ENCODE measurements around the gene FYB1. TPM values are rescaled to one million over a fixed set of nuclear protein-coding genes. Genes with fewer than 3 reads are reported as not detected.

FYB1 gene
- total and polyA plus RNA-seq, 2 donors (not counting 1 experiment from before 2014, with no cell fraction given): 1.3 to 1.4 TPM

GRCh38 chr5:39228596-39228995 is 9.2 kb upstream of the FYB1 start:
- Mint-ChIP-seq H3K9me3 (ENCODE audit: insufficient read depth) (no peaks in the 10 kb centered on the region), H3K27me3 (peaks cover 3% of the 10 kb centered on the region), H3K4me1 (no peaks in the 10 kb centered on the region), H3K27ac (no peak overlapping the region), H3K4me3 (no peak overlapping the region)
- intact Hi-C loops (cut with micrococcal nuclease): no loop called here
- H3K4me1 ChIP-seq (ENCODE audit: control insufficient read depth in 2 of 2, insufficient read depth in 2 of 2, low read length in 2 of 2): no peaks in the 10 kb centered on the region
- TF ChIP-seq CTCF (IDR thresholded peaks at IDR 0.05): no peak
- TF ChIP-seq EZH2 (IDR thresholded peaks at IDR 0.05; ENCODE audit: borderline replicate concordance, insufficient read depth, low read depth, low read length, poor library complexity, severe bottlenecking): no peak
- ChIA-PET CTCF (interaction anchor here (2.4 kb wide), 1 partner anchor 10 kb away, joined by 17 read pairs; no protein-coding TSS in a partner anchor), POLR2A (no interaction called here)
- no peaks in the 10 kb centered on the region for H4K20me1 ChIP-seq (ENCODE audit: control insufficient read depth, insufficient read depth, low read length, poor library complexity, severe bottlenecking)
- no peaks in the 10 kb centered on the region for H3K27me3 ChIP-seq (replicated peaks in 1 of 4; ENCODE audit: control extremely low read depth in 1 of 4, control insufficient read depth in 3 of 4, insufficient read depth in 4 of 4, low read length in 3 of 4)
- H3K9me3 ChIP-seq (ENCODE audit: control extremely low read depth in 1 of 3, control insufficient read depth in 2 of 3, insufficient read depth in 1 of 3, low read length in 2 of 3): no peaks in the 10 kb centered on the region
- H3K36me3 ChIP-seq (replicated peaks in 1 of 2; ENCODE audit: control extremely low read depth in 1 of 2, control insufficient read depth in 1 of 2, extremely low read depth in 1 of 2, insufficient read depth in 2 of 2, low read length in 1 of 2): no peaks in the 10 kb centered on the region
- no peak overlapping the region for H3K27ac ChIP-seq (ENCODE audit: low read length in 2 of 2)
- H3K4me3 ChIP-seq (ENCODE audit: control extremely low read depth in 1 of 5, extremely low read depth in 1 of 5, insufficient read depth in 1 of 5, low read depth in 2 of 5, low read length in 4 of 5): no peak overlapping the region
- WGBS (ENCODE audit: insufficient coverage): no CpG with 5 or more reads among the region's 3 CpGs
- DNase-seq: no peak
- H3K4me2 ChIP-seq (replicated peaks; ENCODE audit: low read depth, low read length, poor library complexity, severe bottlenecking): no peak overlapping the region
- no peak overlapping the region for H3K9ac ChIP-seq (ENCODE audit: low read length)
- no peak for ATAC-seq (ENCODE audit: low read depth)
- no peaks in the 10 kb centered on the region for H3K79me2 ChIP-seq (ENCODE audit: control insufficient read depth, insufficient read depth, low read length)
- H2AFZ ChIP-seq (ENCODE audit: insufficient read depth, low read depth, low read length, poor library complexity, severe bottlenecking): no peak overlapping the region

GRCh38 chr5:39226558-39226957 is 7.2 kb upstream of the FYB1 start:
- no peak overlapping the region for H3K4me3 ChIP-seq (ENCODE audit: control extremely low read depth in 1 of 5, extremely low read depth in 1 of 5, insufficient read depth in 1 of 5, low read depth in 2 of 5, low read length in 4 of 5)
- ChIA-PET CTCF (interaction anchor here (1.5 to 1.6 kb wide), 2 partner anchors 9 to 56 kb away, joined by 3 to 16 read pairs; no protein-coding TSS in a partner anchor), POLR2A (no interaction called here)
- no peak overlapping the region for H3K4me3 Mint-ChIP-seq
- TF ChIP-seq EZH2 (IDR thresholded peaks at IDR 0.05; ENCODE audit: borderline replicate concordance, insufficient read depth, low read depth, low read length, poor library complexity, severe bottlenecking): no peak
- TF ChIP-seq CTCF (IDR thresholded peaks at IDR 0.05): no peak
- WGBS (ENCODE audit: insufficient coverage): no CpG with 5 or more reads among the region's 1 CpG
- H3K79me2 ChIP-seq (ENCODE audit: control insufficient read depth, insufficient read depth, low read length): no peaks in the 10 kb centered on the region
- H3K27me3 Mint-ChIP-seq: peaks cover 3% of the 10 kb centered on the region
- H3K36me3 ChIP-seq (replicated peaks in 1 of 2; ENCODE audit: control extremely low read depth in 1 of 2, control insufficient read depth in 1 of 2, extremely low read depth in 1 of 2, insufficient read depth in 2 of 2, low read length in 1 of 2): no peaks in the 10 kb centered on the region
- no peak overlapping the region for H2AFZ ChIP-seq (ENCODE audit: insufficient read depth, low read depth, low read length, poor library complexity, severe bottlenecking)
- no peak overlapping the region for H3K4me2 ChIP-seq (replicated peaks; ENCODE audit: low read depth, low read length, poor library complexity, severe bottlenecking)
- no peaks in the 10 kb centered on the region for H3K27me3 ChIP-seq (replicated peaks in 1 of 4; ENCODE audit: control extremely low read depth in 1 of 4, control insufficient read depth in 3 of 4, insufficient read depth in 4 of 4, low read length in 3 of 4)
- H3K4me1 Mint-ChIP-seq: no peaks in the 10 kb centered on the region
- ATAC-seq (ENCODE audit: low read depth) (no peak), DNase-seq (no peak)
- H3K9ac ChIP-seq (ENCODE audit: low read length): no peak overlapping the region
- H3K27ac Mint-ChIP-seq: no peak overlapping the region
- H3K9me3 ChIP-seq (ENCODE audit: control extremely low read depth in 1 of 3, control insufficient read depth in 2 of 3, insufficient read depth in 1 of 3, low read length in 2 of 3): no peaks in the 10 kb centered on the region
- H3K4me1 ChIP-seq (ENCODE audit: control insufficient read depth in 2 of 2, insufficient read depth in 2 of 2, low read length in 2 of 2): no peaks in the 10 kb centered on the region
- no peak overlapping the region for H3K27ac ChIP-seq (ENCODE audit: low read length in 2 of 2)
- no peaks in the 10 kb centered on the region for H3K9me3 Mint-ChIP-seq (ENCODE audit: insufficient read depth)
- H4K20me1 ChIP-seq (ENCODE audit: control insufficient read depth, insufficient read depth, low read length, poor library complexity, severe bottlenecking): no peaks in the 10 kb centered on the region
- intact Hi-C loops (cut with micrococcal nuclease): no loop called here

Measured in B cell (primary cell).